H7 (cell line): ENCODE results near the gene HS3ST3B1. TPM values are rescaled to one million over a fixed set of nuclear protein-coding genes. Genes with fewer than 3 reads are reported as not detected.

ENCODE experiments used
- DNase-seq: peaks from one replicate; pipeline ENCODE4 v3.0.0; 2012
- H3K27me3 ChIP-seq: 2 replicates; pipeline ENCODE4 v1.6.0; 2011; ENCODE audit warnings: mild to moderate bottlenecking, low read length; ENCODE audit not compliant: control insufficient read depth, insufficient read depth
- H3K36me3 ChIP-seq: replicated peaks from 2 replicates; pipeline ENCODE4 v1.5.1; 2011; ENCODE audit warnings: low read length; ENCODE audit not compliant: control insufficient read depth, insufficient read depth
- H3K4me3 ChIP-seq: 2 replicates; pipeline ENCODE4 v1.5.1; 2011; ENCODE audit warnings: low read depth, mild to moderate bottlenecking, control low read depth, low read length, moderate library complexity; ENCODE audit not compliant: insufficient read depth
- total RNA-seq: library from RNA; depleted of rRNA; stranded (reverse); fragments of >200 nt; shearing (Covaris generic); gene quantifications from 2 replicates; pipeline ENCODE4 v1.2.3, GENCODE V29; 2014

Gene HS3ST3B1
- total RNA-seq, 1 experiment from 2014 or later: 4.9 TPM

DNA sequence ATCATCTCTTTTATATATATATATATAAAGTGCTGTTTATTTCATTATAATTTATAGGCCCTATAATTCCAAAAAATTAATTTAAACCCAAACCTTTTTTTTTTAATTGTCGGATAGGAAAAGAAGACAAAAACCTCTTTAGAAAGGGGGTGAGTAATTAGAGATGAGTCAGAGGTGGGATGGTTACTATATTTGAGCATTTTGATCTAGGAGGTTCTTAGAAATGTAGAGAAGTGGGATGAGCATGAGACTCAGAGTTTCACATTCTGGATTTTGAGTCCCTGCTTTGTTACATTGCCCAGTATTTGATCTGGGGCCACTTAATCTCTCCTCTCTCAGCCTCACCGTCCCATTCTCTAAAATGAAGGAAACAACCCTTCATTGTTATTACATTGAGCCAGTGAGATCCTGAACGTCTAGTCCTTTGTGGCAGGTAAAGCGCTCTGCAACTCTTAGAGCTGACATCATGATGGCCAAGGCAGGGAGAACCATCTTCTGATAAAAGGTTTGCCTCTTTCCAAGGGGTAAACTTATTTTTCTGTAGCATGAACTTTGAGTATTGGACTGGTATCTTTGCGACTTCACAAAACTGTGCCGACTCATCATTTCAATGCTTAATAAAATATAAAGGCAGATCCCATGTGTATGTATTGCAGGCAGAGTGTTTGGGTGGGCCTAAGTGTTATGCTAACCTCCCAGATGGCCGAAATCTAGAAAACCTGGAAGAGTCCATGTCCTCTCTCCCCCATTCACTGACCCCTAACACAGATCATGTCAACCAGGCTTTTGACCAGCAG, 21.3 kb downstream of the HS3ST3B1 start:
- no peaks in the 10 kb centered on the region for H3K36me3 ChIP-seq
- no peak for DNase-seq
- peaks cover 6% of the 10 kb centered on the region; the same call in 1 of the 2 replicates for H3K27me3 ChIP-seq
- H3K4me3 ChIP-seq: no peak overlapping the region

DNA sequence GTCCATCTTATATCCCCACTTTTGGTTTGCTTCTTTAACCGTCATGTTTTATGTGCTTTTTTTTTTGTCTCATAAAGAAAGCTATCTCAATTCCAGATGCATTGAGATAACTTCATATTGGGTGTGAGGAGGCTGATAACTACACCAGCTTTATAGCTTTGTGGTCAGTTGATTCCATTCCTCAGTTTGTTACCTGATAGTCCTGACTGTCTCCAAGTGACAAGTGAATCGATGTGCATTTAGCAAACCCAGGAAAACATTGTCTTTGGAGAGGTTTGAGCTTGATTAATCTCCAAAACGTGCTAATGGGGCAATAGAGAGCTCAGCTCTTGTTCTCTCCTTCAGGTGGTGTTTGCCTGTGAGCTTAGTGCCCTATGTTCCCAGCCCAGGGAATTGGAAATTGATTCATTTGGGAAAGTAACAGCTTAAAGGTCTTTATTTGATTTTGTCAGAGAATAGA, 22.7 kb downstream of the HS3ST3B1 start:
- H3K27me3 ChIP-seq: peaks cover 6% of the 10 kb centered on the region; the same call in 1 of the 2 replicates
- no peaks in the 10 kb centered on the region for H3K36me3 ChIP-seq
- no peak overlapping the region for H3K4me3 ChIP-seq
- no peak for DNase-seq

DNA sequence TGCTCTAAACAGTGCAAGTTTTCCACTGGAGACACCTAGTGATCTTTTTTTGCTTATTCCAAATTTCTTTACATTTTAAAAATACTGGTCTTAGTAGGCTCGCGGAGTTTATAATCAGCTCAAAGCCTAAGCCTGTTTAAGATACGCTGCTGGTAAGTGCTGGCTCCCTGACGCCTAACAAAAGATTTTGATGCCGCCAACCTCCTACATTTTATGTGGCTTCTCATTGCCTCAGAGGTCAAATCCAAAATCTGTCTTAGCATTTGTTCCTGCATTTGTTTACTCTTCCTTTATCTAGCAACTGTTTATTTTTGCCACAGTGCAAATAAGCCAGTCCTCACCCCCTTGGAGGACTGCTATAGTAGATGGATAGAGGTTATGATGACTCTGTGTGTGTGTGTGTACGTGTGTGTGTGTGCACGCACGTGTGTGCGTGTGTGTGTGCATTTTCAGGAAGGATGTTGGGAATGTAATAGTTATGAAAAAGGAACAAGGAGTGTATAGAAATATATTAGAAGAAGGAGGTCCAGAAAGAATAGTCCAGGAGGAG, 24.8 kb downstream of the HS3ST3B1 start:
- no peak overlapping the region for H3K4me3 ChIP-seq
- no peaks in the 10 kb centered on the region for H3K36me3 ChIP-seq
- no peak for DNase-seq
- peaks cover 7% of the 10 kb centered on the region for H3K27me3 ChIP-seq

DNA sequence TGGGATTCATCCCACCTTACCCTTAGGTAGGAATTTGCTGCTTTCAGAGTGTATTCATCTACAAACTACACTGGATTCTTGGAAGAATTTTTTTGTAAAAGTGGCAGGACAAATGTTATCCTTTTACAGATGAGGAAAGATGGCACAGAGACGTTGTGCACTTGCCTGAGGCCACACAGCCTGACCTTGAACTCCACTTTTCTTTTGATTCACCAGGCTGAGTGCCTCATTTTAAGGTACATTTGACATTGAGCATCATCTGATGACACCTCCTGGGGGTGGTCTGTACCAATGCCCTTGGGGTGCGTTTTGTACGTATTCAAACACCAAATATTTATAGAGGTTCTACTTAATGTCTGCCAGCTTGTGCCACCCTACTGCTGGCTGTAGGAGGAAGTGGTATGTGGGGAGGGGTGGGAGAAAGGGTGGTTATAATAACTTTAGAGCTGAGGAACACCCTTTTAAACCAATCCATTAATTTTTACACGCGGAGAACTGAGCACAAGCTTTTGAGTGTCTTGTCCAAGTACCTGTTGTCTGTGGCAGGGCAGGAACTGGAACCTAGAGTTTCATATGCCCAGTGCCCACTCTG, 29.1 kb downstream of the HS3ST3B1 start:
- no peak for DNase-seq
- H3K27me3 ChIP-seq: peaks cover 4% of the 10 kb centered on the region
- no peak overlapping the region for H3K4me3 ChIP-seq
- no peaks in the 10 kb centered on the region for H3K36me3 ChIP-seq

DNA sequence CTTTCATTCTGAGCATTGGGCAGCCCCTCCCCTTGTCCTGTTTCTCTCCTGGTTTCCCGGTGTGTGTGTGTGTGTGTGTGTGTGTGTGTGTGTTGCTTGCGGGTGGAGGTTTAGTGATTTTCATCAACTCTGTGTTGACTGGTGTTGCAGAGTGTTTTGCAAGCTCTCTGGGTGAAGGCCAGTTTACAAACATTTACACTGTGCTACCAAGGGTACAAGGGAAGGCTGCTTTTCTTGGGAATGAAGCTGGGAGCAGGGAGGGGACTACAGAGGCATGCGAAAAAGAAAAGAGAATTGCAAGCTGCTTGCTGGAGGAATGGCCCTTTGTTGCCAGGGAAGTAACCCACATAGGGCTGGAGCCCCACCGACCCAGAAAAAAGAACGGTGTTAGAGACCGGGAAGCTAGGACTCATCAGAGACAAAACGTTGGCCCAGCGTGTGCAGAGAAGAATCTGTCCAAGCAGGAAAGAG, 29.6 kb downstream of the HS3ST3B1 start:
- DNase-seq: no peak

DNA sequence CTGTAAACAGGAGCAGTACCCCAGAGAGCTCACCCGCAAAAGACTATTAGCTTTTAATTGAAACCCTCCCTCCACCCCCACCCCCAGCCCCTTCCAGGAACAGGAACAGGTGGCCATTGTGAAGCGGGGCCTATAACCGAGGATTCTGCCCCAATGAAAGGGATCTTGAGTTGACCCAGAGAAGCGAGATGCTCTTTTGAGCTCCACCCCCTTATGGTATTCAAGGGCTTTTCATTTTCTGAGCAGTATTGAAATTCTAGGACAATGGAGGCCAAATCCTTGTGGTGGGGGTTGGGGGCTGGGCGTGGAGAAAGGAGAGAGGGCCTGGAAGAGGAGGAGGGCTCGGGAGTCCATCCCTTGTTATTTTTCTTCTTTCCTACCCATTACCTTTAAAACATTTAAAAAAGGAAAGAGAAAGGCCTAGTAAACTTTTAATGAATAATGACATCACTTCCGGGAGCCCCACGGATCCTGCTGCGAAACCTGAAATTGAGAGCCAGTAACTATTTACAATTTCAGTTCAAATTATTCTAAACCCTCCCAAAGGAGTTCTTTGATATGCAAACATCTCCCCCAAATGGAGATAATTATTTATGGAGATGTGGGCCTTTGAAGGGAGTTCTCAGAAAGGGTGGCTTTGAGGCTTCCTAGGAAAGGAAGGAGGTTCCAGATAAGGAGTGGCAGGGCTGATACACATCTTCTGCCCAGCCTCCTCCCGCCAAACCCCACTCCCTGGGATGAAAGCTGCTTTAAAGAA, 30.5 kb downstream of the HS3ST3B1 start:
- H3K36me3 ChIP-seq: no peaks in the 10 kb centered on the region
- peak; percentile 53 for DNase-seq
- no peak overlapping the region for H3K4me3 ChIP-seq
- H3K27me3 ChIP-seq: peaks cover 2% of the 10 kb centered on the region

More for the DNA sequence above, 29.6 kb downstream of the HS3ST3B1 start:
- Histone ChIP-seq H3K27me3 (peaks cover 2% of the 10 kb centered on the region), H3K36me3 (no peaks in the 10 kb centered on the region), H3K4me3 (peak overlapping the region; percentile 3; the same call in 1 of the 2 replicates)

DNA sequence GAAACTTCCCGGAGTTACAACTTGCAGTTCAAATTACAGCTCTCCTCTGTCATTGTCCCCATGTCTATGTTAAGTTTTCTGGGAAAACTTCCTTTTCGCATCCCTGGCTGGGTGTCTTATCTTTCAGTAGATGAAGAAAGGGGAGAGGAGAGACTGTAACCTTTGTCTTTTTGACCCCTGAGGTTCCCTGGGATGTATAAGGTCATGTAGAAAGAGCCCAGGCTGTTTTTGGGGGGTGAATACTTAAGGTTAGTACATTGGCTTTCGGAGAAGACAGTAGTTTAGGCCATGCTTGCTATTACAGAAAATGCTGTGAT, 31.1 kb downstream of the HS3ST3B1 start:
- Histone ChIP-seq H3K4me3 (no peak overlapping the region), H3K27me3 (peaks cover 2% of the 10 kb centered on the region), H3K36me3 (no peaks in the 10 kb centered on the region)
- DNase-seq: no peak

DNA sequence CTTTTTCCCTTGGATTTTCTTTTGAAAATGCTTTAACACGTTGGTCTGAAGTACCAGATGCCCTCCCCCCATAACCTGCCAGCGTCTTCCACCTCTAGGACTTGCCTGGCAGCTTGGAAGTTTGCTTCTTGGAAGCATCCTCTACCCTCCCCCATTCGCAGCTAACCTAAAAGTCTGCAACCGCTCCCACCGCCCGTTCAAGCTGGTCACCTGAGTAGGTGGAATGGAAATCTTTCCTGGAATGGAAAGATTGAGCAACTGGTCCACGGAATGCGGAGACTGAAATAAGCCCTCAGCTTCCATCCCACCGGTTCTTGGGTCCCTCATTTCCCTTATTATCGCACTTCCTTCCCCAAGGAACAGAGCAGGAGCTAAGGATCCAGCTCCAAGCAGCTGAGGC, 31.4 kb downstream of the HS3ST3B1 start:
- H3K27me3 ChIP-seq: peaks cover 2% of the 10 kb centered on the region
- H3K36me3 ChIP-seq: no peaks in the 10 kb centered on the region
- H3K4me3 ChIP-seq: no peak overlapping the region
- peak; percentile 27 for DNase-seq

DNA sequence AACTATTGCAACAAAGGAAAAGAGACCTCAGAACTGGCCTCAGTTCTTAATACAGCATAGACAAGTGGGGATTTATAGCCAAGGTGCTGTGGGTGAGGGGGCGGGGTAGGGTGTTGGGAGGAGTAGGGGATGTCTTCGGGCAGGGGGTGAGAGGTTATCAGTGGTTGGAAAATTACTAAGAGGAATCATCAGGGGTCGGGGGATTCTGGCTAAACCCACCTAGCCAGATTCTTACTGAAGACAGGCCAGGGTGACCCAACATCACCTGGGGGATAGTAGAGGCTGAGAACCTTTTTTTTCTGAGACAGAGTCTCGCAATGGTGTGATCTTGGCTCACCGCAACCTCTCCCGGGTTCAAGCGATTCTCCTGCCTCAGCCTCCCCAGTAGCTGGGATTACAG, 32.6 kb downstream of the HS3ST3B1 start:
- Histone ChIP-seq H3K4me3 (no peak overlapping the region), H3K36me3 (no peaks in the 10 kb centered on the region), H3K27me3 (peaks cover 2% of the 10 kb centered on the region)
- no peak for DNase-seq

DNA sequence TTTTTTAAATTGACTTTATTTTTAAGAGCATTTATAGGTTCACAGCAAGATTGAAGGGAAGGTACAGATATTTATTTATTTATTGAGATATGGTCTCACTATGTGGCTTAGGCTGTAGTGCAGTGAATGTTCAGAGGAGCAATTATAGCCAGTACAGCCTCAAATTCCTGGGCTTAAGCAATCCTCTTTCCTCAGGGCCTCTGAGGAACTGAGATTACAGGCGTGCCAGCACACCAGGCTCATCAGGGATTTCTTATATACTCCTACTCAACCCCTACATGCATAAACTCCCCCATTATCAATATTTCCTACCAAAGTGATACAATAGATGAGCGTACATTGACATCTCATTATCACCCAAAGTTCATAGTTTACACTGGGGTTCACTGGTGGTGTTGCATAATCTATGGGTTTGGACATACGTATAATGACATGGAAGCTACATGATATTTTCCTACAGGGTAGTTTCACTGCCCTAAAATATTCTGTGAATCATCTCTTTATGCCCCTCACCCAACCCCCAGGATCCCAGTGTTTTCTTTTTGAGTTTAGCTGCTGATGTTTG, 33.5 kb downstream of the HS3ST3B1 start:
- DNase-seq: no peak
- no peaks in the 10 kb centered on the region for H3K36me3 ChIP-seq
- no peak overlapping the region for H3K4me3 ChIP-seq
- H3K27me3 ChIP-seq: no peaks in the 10 kb centered on the region

DNA sequence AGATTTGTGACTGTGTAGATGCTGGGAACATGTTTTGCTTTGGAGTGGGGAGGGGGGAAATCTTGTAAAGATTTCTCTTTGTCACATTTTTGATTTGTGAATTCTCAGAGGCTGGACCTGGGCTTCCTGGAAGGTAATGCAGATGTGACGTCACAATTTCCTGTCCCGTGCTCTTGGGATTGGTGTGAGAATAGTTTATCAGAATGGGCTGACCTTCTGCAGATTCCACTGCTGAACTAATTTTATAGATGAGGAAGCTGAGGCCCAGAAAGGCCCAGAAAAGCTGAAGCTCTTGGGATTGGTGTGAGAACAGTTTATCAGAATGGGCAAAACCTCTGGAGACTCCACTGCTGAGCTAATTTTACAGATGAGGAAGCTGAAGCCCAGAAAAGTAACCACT, 34.0 kb downstream of the HS3ST3B1 start:
- no peak overlapping the region for H3K4me3 ChIP-seq
- no peaks in the 10 kb centered on the region for H3K27me3 ChIP-seq
- no peaks in the 10 kb centered on the region for H3K36me3 ChIP-seq
- DNase-seq: no peak

DNA sequence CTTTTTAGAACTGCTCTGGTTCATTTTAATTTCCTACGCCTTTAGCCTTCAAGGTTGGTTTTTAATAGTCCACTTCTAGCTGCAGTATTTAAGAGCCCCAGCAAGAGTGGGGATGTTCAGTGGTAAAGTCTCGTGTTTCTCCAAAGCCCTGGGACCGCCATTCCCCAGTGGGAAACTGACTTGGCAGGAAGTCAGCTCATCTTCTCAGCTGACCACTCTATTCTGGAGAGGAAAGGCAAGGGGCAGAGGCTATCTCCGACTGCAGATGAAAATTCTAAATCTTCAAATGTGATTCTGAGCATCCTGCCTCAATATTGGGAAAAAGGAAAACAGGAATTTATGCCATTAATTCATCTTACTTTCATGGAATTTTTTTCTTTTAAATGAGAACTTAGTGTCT, 35.5 kb downstream of the HS3ST3B1 start:
- DNase-seq: no peak
- no peak overlapping the region for H3K4me3 ChIP-seq
- H3K27me3 ChIP-seq: no peaks in the 10 kb centered on the region
- H3K36me3 ChIP-seq: no peaks in the 10 kb centered on the region

DNA sequence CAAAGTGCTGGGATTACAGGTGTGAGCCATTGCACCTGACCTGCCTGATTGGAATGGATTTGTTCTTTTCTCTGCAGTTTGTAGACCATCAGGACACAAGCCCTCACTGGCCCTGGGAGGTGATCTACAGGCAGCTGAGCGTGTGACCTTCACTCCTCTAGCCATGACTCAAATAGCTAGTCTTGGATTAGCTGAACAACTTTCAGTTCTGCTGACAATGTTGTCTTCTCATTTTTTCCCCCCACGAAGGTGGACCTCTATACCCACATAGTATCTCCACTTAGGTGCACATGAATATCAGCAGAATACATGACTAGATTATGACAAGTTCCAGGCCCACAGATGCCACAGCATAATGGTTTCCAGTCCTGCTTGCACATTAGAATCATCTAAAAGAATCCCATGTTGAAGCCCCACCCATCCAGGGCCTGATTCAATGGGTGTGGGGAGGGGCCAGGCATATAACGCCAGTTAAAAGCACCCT, 36.8 kb downstream of the HS3ST3B1 start:
- H3K4me3 ChIP-seq: no peak overlapping the region
- no peak for DNase-seq

More for the DNA sequence above, 36.8 kb downstream of the HS3ST3B1 start:
- Histone ChIP-seq H3K36me3 (no peaks in the 10 kb centered on the region), H3K27me3 (no peaks in the 10 kb centered on the region)
